Neural progenitor cell (in vitro differentiated cells): ENCODE data around the gene IQGAP1.

Source experiments
- CTCF ChIP-seq: fragments of 200-600 bp; sonication (generic); IDR thresholded peaks from 2 replicates; pipeline ENCODE4 v1.5.1; 2017; ENCODE audit warnings: antibody characterized with exemption, mild to moderate bottlenecking
- EZH2 ChIP-seq: fragments of 200-600 bp; sonication (generic); IDR thresholded peaks from 2 replicates; pipeline ENCODE4 v1.6.1; 2017; ENCODE audit warnings: antibody characterized with exemption, mild to moderate bottlenecking, moderate library complexity
- EZH2phosphoT487 ChIP-seq: fragments of 200-600 bp; sonication (generic); IDR thresholded peaks from 2 replicates; pipeline ENCODE4 v1.6.1; 2017; ENCODE audit warnings: antibody characterized with exemption

- TF ChIP-seq EZH2 = no peak
- no peak for TF ChIP-seq EZH2phosphoT487
- TF ChIP-seq CTCF = no peak
Measured at GRCh38 chr15:90459368-90459767, 71.3 kb downstream of the IQGAP1 start.
